GM04504 (cell line): ENCODE results near the gene CCR3.

Experiments
- DNase-seq: peaks from one replicate; pipeline ENCODE4 v3.0.0-alpha.2; 2012; ENCODE audit warnings: low read depth

Gene CCR3

DNA sequence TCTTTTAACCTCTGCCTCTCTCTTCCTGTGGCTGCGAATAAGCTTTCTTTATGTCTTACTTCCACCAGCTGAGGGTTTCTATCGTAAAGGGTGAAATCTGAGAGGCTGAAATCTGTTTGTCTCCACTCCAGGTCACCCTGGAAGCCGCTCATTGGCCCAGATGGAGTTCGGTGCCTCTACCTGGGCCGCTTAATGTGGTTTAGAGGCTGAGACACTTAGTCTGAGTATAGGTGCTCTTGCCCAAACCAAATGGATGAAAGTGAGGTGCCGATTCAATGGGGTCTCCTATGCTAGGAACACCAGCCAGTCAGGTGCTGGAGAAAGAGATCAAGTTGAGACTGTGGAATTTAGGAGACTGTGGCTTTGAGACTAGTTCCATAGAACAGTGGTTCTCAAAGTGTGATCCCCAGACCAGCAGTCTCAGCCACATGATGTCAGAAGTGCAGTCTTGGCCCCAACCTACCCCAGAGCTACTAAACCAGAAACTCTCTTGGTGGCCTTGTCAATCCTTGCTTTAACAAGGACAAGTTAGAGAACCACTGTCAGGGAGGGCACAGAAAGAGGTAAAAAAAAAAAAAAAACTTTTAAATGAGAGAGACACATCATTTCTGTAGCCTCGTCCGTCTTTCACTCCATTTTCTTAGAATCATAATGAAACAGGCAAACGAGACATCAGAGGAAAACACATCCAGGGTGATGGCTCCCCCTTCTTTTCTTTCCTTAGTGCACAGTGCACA, 56.8 kb downstream of the CCR3 start:
- DNase-seq = no peak

DNA sequence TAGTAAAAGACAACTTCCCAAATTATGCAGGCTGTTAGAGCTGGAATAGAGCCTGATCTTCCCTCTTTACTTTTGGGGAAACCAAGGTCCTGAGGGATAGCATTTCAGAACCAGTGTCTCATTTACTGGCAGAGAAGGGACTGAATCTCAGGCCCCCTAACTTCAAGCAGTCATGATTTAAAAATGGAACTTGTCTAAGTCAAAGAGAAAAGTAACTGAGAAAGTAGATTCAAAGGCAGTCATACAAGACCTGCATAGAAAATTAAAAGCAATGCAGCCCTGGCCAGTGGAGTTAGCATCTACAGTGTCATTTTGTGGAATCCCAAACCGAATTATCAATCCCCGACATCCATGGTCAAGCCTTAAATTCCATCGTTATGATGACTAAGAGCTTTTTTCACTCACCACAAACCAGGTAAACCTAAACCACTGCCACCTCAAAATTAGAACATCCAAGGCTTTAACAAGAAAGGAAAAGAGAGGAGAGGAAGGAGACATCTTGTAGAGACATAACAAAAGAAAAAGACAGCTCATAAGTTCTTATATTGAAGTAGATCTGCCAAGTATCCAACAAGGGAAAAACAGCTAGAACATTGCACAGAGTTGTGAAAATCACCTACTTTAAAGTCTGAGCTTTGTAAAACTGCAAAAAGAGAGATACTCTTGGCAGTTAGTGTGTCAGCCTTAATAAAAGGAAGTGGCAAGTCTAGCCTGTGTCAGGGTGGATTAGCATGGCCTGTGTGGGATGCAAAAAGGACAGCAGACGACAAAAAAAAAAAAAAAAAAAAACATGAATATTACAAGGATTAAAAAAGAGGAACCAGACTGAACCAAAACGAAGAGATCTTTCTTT, 57.6 kb downstream of the CCR3 start:
- no peak for DNase-seq

DNA sequence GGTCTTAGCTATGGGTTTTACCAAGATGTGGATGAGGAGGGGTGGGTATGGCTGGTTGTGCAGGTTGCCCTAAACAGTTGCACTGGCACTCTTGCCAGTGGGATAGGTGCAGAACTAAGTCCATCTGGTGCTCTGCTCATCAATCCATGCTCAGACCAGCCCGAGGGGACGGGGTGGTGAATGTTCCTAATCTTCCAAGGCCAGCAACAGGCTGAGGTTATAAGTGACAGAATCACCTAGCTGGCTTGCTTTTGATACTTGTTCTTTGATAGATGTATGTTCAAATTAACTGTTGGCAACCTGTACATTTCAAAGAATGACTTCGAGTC, 58.2 kb downstream of the CCR3 start:
- DNase-seq = no peak

GRCh38 chr3:46301122-46301835, 59.0 kb downstream of the CCR3 start:
- no peak for DNase-seq

DNA sequence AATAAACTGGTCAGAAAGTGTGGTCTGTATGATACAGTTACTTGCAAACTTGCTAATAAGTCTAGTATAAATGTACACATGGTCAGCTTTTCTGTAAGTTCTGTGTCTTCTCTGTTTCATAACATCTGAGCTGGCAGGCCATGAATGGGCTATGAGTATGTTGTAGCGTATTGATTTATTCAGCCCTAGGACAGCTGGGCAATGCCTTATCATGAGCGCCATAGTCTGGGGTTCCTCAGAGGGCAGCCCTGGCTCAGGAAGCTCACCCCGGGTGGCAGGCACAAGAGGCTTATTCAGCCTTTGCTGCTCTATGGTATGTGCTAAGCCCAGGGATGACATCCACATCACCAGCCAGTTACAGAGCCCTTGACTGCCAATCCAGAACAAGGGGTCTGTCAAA, 61.0 kb downstream of the CCR3 start:
- DNase-seq = no peak

- no peak for DNase-seq
These were observed 62.5 kb downstream of the CCR3 start for GRCh38 chr3:46304739-46305138.

DNA sequence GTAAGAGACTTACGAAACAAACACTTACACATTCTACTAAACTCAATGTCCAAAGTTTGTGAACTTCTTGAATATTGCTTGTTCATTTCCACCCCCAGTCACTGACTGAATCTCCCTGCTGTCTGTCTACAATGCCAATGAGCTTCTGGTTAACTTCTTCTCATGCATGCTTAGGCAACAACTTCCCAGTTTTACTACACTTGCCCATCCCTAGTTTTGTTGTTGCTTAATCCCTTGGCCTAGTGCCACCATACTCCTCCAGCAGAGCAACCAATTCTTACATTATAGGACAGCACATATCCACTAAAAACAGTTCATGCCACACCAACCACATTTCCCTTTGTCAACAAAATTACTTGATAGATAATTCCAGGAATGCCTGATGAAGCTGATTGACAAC, 70.7 kb downstream of the CCR3 start:
- DNase-seq = no peak

DNA sequence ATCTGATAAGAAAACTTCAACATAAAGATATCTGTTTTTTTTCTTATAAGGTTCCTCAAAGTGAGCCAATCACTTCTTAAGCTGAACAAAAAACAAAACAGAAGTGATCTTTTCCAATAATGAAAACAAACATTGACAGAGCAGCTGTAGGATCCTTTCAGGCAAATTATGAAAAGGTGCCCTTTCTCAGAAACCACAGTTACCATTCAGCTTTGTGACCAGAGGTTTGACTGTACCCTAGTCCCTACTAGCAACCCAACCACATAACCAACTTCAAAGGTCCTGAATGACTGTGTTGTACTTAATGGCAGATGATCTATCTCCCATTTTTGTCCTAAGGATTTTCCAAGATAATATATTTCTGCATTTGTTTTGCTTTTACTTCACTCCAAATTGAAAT, 72.3 kb downstream of the CCR3 start:
- no peak for DNase-seq

DNA sequence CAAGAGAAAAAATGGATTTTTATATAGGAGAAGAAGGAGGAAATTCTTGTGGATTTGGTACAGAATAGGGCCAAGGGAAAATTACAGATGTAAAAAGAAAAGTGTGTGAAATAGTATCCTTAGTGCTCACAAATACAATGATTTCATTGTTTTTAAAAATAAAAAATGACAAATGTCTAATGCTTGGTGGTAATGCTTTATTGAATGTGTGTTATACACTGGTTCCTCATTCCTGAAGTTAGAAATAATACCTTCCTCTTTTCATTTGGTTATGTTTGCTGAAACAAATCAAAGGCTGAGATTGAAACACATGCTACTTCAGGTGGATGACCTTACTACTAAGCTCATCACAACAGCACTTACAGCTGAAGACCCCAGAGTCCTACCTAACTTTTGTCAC, 73.9 kb downstream of the CCR3 start:
- no peak for DNase-seq
